ENCODE measurements around the gene LRRC71.
"Not testable (repeated sequence)": the region's sequence is repeated elsewhere in the genome, so short reads cannot be mapped to it uniquely, and the experiment has no call there.

Gene LRRC71

DNA sequence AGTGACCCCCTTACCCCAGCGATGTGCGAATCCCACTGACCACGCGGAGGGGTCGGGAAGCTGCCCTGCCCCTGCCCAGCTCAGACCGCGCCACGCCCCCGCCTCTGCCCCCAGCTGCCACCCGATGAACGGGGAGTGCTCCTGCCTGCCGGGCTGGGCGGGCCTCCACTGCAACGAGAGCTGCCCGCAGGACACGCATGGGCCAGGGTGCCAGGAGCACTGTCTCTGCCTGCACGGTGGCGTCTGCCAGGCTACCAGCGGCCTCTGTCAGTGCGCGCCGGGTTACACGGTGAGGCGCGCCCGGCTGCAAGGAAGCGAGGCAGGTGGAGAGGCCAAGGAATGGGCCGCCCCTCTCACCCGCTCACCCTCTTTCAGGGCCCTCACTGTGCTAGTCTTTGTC, 11.9 kb upstream of the LRRC71 start:
- DNase-seq: no peak

- DNase-seq: no peak
Observed at GRCh38 chr1:156908955-156909354, 11.5 kb upstream of the LRRC71 start.

- no peak for DNase-seq
Observed at GRCh38 chr1:156909671-156910070, 10.8 kb upstream of the LRRC71 start.

GRCh38 chr1:156910309-156910782, 10.1 kb upstream of the LRRC71 start:
- DNase-seq: peak; percentile 28

DNA sequence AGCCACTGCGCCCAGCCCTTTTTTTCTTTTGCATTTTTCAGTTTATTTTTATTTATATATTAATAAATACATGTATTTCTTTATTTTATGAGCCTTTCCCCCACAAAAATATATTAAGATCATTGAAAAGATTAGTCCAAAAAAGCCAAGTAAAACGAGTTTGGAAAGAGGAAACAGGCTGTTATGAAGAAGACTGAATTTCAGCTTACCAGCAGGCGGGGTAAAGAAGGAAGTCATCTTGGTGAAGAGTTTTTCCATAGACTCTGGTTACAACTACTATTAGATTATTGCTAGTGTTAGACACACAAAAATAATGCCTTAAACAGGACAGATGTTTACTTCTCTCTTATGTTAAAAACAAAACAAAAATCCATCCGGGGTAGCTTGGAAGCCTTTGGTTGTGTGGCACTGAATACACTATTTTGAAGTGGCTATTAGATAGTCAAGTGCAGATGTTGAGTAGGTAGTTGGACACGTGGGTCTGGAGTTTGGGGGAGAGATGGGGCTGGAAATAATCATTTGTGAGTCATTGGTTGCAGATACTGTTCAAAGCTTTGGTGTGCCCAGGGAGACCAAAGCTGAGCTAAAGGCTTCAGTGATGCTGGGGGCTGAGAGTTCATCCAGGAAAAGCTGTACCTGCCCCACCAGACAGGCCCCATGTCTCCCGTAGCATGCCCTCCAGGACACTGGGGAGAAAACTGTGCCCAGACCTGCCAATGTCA, 8.7 kb upstream of the LRRC71 start:
- DNase-seq: no peak

- no peak for DNase-seq
Observed at GRCh38 chr1:156912310-156912709, 8.1 kb upstream of the LRRC71 start.

DNA sequence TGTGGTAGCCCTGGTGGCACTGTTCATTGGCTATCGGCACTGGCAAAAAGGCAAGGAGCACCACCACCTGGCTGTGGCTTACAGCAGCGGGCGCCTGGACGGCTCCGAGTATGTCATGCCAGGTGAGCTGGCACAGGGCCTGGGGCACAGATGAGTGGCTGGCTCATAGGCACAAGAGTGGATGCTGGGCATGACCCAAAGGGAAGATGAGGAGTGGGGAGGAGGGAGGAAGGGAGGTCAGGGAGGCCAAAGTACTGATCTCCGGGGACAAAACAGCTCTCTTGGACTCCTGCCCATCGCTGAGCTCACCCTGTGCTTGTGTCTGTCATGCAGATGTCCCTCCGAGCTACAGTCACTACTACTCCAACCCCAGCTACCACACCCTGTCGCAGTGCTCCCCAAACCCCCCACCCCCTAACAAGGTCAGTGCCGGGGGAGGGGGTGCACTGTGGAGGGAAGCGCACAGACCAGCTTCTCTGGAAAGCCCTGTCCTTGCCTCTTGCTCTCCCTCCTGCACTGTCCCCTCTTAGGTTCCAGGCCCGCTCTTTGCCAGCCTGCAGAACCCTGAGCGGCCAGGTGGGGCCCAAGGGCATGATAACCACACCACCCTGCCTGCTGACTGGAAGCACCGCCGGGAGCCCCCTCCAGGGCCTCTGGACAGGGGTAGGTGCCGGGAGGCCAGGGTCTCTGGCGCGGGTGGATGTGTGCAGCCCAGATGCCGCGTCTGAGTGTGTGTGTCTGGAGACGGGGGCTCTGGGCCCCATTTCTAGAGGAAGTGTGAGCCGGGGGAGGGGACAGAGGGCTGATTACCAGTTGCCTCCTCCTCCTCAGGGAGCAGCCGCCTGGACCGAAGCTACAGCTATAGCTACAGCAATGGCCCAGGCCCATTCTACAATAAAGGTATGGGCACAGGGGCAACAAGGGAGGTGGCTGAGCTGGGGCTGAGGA, 7.3 kb upstream of the LRRC71 start:
- DNase-seq: no peak

- no peak for DNase-seq
Observed at GRCh38 chr1:156913809-156914387, 6.5 kb upstream of the LRRC71 start.

DNA sequence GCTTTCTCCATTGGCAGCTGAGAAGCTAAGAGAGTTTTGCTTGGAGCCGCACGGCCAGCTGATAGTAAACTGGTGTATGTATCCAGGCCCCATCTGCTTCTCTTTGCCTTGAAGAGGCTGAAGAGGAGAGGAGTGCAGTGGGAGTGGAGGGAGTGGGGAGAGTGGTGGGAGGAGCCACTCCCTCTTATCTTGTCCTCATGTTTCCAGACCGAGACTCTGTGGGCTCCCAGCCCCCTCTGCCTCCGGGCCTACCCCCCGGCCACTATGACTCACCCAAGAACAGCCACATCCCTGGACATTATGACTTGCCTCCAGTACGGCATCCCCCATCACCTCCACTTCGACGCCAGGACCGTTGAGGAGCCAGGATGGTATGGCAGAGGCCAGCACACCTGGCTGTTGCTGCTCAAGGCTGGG, 6.0 kb upstream of the LRRC71 start:
- no peak for DNase-seq

GRCh38 chr1:156921053-156921529, 659 bp downstream of the LRRC71 start:
- DNase-seq: no peak

GRCh38 chr1:156922986-156923669, 2.7 kb downstream of the LRRC71 start:
- DNase-seq: no peak

DNA sequence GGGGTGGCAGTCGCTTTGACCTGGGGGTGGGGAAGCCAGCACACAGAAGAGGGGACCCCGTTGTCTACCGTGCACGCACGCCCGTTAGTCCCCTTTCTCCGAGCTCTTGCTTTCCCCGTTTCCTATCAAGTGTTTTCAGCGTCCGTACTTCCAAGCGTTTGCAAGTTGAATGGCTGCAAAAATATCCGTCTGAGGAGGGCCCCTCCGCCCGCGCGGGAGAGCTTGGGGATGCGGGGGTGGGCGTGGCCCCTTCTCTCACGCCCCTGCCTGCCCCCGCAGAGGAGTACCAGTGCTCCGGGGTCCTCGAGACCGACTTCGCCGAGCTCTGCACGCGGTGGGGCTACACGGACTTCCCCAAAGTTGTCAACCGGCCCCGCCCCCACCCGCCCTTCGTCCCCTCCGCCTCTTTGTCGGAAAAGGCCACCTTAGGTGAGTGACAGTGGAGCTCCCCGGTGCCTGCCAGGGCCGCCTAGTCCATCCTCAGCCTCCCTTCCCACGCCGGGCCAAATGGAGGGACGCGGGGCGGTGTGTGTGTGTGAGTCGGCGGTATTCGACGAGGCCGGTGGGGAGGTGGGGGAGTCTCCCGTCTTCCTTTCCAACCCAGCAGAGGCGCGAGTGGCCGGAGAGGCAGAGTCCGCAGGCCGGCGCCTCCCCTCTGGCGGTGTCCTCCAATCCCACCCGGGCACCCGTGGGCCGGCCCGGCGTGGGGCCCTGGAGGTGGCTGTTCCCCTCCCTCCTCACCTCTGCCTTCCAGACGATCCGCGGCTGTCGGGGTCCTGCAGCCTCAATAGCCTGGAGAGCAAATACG, 3.4 kb downstream of the LRRC71 start:
- no peak for DNase-seq

- DNase-seq: no peak
Observed at GRCh38 chr1:156924478-156925153, 4.2 kb downstream of the LRRC71 start.

DNA sequence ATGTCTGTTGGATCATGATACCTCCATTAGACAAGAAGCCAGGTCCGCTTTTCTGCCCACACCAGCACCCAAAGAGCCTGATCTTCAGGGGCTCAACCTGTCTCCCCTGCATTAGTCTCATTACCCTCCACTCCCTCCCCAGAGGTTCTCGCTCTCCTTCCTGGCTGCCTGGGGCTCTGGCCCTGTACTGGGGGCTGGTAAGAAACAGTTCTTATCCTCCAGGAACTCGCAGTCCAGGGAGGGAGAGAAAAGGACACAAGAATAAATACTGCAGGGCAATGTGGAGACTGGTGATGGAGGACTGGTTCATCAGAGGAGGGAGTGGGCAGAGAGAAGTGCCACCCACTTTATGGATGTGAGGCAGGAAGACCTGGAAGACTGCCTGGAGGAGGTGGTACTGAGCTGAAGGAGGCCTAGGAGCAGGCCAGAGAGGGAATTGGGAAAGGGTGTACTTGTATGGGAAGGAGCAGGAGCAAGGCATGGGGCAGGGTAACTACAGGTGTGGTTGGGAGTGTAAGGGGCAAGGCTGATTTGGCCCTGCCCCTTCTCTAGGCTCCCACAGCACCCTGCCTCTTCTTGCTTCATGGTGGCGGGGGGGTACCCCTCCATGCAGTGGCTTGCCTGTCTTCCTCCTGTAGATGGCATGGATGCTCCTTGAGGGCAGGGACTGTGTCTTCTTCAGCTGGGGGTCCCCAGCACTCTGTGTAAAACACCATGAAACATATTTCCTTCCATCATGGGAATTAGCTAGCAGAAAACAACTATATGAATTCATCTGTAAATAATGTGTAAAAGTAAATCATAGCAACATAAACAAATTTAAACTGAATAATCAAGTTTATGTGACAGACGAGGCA, 5.0 kb downstream of the LRRC71 start:
- DNase-seq: no peak

DNA sequence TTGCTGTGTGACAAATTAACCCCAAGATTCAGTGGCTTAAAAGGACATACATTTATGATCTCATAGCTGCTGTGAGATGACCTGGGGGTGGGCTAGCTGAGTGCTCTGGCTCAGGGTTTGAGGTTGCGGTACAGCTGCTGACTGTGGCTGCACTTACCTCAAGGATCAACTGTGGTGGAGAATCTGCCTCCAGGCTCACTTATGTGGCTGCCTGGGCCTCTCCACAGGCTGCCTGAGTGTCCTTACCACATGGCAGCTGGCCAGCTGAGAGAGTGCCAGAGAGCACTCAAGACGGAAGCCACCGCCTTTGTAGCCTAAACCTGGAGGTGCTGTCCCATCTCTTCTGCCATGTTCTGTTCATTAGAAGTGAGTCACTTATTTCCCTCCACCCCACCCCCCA, 5.7 kb downstream of the LRRC71 start:
- DNase-seq: no peak

- DNase-seq: not testable (repeated sequence)
Observed at GRCh38 chr1:156926695-156927094, 6.3 kb downstream of the LRRC71 start.

- peak; percentile 50 for DNase-seq
Observed at GRCh38 chr1:156927215-156928042, 7.0 kb downstream of the LRRC71 start.

DNA sequence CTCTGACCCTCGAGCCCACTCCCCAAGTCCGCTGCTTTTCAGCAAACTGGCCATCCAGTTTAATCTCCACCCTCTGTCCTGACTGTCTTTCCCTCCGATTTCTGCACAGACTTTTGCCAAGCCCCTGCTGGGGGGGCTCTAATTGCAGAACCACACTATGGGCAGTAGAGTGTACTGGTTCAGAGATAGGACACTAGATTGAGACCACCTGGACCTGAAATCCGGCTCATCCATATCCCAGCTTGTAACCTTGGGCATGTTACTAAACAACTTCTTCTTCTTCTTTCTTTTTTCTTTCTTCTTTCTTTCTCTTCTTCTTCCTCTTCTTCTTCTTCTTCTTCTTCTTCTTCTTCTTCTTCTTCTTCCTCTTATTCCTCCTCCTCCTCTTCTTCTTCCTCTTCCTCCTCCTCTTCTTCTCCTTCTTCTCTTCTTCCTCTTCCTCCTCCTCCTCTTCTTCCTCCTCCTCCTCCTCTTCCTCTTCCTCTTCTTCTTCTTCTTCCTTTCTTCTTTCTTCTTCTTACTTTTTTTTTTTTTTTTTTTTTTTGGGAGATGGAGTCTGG, 7.7 kb downstream of the LRRC71 start:
- no peak for DNase-seq
